Erythroblast (primary cell): ENCODE data around the gene CITED2.

Experiments
- DNase-seq, 2 experiments: peaks; one replicate each; lab custom pipeline; 2025; lab: John Stamatoyannopoulos, UW
- GATA1 ChIP-seq: IDR thresholded peaks from 2 replicates; pipeline ENCODE4 v1.6.1; 2011; ENCODE audit warnings: low read depth, mild to moderate bottlenecking, control low read depth, low read length, moderate library complexity
- POLR2A ChIP-seq: IDR thresholded peaks from 2 replicates; pipeline ENCODE4 v1.6.1; 2011; ENCODE audit warnings: mild to moderate bottlenecking, low read length

Gene CITED2

DNA sequence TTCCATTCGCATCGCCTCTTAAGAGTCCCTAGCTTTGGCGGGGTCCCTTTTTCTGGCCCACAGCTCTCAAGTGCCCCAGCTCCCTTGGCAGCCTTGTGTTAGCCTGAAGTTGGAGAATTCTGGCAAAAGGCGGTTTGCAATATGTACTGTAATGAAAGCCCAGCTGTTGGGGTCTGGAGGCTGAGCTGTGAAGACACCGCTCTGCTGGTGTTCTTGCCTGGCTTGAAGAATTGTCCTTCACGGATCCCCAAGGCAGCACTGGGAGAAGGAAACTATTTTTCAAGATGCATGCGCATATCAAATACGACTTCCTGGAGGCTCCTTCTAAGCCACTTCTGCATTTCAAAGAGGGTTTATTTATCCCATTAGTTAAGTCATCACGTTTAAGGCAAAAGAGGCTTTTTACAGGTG lies 21.4 kb upstream of the CITED2 start:
- no peak for DNase-seq
- no peak for TF ChIP-seq POLR2A
- no peak for TF ChIP-seq GATA1

DNA sequence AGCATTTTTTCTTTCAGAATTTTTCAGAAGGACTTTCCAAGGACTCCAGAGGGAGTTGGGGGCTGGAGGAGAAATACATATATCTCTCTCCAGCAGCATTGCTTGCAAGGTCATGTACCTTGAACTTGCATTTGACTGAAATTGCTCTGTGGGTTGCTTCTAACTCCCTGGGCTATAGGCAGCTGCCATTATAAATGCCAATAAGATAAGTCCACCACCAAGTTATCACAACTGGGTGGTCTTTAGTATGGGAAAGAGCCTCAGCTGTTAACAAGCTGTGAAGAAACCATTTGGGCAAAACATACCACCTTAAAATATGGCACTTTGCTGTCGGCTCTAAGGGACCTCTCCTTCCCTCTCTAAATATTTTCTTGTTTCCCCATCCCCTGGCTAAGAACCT lies 20.9 kb upstream of the CITED2 start:
- no peak for DNase-seq
- TF ChIP-seq POLR2A (no peak), GATA1 (no peak)

DNA sequence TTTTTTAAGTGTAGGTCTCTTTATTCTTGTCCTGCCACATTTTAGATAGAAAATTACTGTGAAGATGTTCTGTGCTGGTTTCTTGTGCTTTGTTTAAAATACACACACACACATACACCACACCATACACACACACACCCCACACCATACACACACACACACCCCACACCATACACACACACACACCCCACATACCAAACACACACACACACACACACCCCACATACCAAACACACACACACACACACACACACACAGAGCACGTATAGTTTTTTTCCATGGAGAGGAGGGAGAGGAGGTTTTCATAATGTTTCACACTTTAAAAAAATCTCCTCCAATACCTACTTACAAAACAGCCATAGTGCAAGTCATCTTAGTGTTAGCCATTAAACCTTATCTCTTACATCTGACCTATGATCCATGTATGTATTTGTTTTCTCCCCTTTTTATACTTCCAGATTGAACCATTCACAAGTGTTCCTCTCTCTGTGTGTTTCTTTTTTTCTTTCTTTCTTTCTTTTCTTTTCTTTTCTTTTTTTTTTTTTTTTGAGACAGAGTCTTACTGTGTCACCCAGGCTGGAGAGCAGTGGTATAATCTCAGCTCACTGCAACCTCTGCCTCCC lies 19.7 kb upstream of the CITED2 start:
- TF ChIP-seq POLR2A (no peak), GATA1 (no peak)
- no peak for DNase-seq

GRCh38 chr6:139392794-139393193 lies 18.3 kb upstream of the CITED2 start:
- no peak for TF ChIP-seq POLR2A
- no peak for TF ChIP-seq GATA1
- DNase-seq: no peak

DNA sequence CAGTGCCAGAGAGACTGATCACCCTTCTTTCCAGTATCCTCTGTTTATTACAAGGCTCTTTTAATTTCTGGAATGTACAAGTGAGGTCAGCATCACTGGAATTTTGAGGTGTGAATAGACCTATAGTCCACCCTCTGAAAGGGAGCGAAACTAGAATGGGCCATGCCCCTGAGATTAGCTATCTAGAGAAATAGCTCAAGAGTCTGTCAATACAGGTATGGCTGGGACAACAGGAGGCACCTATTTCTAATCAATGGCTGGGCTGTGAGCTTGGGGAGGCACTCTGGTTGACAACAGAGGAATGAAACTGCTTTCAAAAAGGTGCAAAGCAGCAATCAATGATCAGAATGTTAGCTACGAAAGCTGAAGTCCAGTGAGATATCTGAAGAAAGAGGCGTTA lies 17.3 kb upstream of the CITED2 start:
- DNase-seq: no peak
- TF ChIP-seq POLR2A (no peak), GATA1 (no peak)

- no peak for DNase-seq
Observed at GRCh38 chr6:139390447-139390846, 16.0 kb upstream of the CITED2 start.

GRCh38 chr6:139388384-139388783 lies 13.9 kb upstream of the CITED2 start:
- DNase-seq: no peak
- TF ChIP-seq POLR2A (no peak), GATA1 (no peak)

More at GRCh38 chr6:139390447-139390846, 16.0 kb upstream of the CITED2 start:
- TF ChIP-seq POLR2A (no peak), GATA1 (no peak)

DNA sequence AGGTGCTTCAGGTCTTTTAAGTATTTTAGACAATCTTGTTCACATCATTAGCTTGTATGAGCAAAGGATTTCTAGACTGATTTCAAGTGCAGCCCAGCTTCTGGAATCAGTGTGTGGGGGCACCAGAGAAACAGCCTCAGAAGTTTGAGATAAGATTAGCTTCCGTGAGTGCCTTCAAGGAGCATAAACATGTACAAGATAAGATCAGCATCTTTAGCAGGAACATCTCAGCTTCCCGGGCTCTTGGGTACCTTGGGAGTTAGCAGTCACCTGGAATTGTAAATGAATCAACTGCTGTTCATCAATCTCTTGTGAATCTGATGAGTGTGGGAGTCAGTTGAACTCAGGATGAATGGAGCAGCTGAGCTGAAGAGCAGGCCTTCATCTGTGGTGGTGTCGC lies 12.0 kb upstream of the CITED2 start:
- DNase-seq: no peak
- TF ChIP-seq POLR2A (no peak), GATA1 (no peak)

DNA sequence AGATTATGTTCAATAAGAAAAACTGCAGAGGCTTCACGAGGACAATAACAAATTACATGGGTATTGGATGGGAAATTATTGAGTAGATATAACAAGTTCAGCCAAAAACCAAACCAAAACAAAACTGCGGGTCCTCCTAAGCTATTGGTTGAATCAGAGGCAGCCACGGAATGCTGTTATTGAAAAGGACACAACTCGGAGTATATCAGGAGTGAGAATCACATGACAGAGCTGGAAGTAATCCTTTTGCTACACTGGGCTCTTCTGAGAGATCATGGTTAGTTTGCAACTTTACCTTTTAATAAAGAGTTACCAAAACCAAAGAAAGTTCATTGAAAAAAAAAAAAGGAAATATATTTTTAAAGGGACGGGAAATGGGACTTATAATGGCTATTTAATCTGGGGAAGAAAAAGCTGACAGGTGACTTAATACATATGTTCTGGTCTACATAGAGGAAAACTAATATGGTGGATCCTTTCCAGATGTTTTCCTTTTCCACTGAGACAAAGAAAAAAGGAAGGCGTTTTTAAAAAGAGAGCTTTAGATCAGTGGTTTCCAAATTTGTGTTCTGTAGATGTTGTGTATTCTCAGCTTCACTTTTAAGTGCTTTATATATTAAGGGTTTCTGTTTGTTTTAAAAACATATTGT lies 6.9 kb upstream of the CITED2 start:
- DNase-seq: no peak
- no peak for TF ChIP-seq POLR2A
- no peak for TF ChIP-seq GATA1

DNA sequence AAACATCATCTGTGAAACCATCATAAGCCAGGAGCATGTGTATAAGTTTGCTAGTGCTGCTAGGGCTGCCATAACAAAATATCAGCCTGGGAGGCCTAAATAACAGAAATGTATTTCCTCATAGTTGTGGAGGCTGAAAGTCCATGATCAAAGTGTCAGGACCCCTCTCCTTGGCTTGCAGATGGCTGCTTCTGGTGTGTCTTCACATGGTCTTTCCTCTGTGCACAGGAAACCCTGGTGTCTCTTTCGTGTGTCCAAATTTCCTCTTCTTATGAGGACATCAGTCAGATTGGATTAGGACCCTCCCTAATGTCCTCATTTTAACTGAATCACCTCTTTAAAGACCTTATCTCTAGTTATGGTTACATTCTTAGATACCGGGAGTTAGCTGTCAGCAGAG lies 6.2 kb upstream of the CITED2 start:
- no peak for DNase-seq
- TF ChIP-seq POLR2A (no peak), GATA1 (no peak)

GRCh38 chr6:139380168-139380567 lies 5.7 kb upstream of the CITED2 start:
- DNase-seq: no peak
- no peak for TF ChIP-seq GATA1
- TF ChIP-seq POLR2A: no peak

DNA sequence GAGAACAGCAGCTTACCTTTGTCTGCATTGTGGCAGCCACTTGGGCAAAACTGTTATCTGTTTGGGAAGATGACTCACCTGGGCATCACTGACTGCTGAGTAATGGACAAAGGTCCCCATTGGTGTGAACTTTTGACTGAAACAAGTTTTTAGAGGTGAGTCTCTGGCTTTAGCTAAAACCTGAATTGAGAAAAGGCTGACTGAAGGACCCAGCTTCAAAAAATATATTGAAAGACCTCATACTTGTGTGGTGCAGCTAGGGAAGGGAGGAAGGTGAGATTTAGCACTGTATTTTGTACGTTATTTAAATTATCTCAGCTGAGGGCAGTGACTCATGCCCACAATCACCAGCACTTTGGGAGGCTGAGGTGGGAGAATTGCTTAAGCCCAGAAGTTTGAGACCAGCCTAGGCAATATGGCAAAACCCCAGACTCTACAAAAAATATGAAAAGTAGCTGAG lies 4.5 kb upstream of the CITED2 start:
- DNase-seq: peak; percentile 30 to 74
- TF ChIP-seq GATA1: no peak
- no peak for TF ChIP-seq POLR2A

GRCh38 chr6:139378226-139378625 lies 3.8 kb upstream of the CITED2 start:
- DNase-seq: no peak
- TF ChIP-seq GATA1: no peak
- no peak for TF ChIP-seq POLR2A

- TF ChIP-seq GATA1 (no peak), POLR2A (no peak)
- DNase-seq: peak; percentile 53 to 64
Observed at GRCh38 chr6:139376604-139377218, 2.3 kb upstream of the CITED2 start.

DNA sequence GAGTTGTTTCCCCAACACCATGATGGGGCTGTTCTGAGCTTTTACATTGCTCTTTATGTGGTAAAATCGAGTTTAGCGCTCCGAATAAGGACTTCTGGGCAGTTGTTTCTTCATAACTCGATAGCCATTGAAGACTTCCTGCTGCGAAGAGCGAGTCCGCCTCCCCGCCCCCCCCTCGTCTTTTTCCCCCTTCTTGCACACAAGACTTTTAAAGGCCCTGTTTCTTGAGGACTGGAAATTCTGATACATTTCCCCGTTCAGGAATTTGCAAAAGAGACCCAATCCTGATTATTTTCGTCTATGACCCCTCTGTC lies 1.5 kb upstream of the CITED2 start:
- peak; percentile 84 to 90 for DNase-seq
- TF ChIP-seq POLR2A (no peak), GATA1 (no peak)
